Kasumi-1 (cell line): ENCODE data around the gene OTOL1.
"Not testable (repeated sequence)": the region's sequence is repeated elsewhere in the genome, so short reads cannot be mapped to it uniquely, and the experiment has no call there.

Source experiments
- DNase-seq, 2 experiments: peaks; one replicate each; lab custom pipeline; 2025; lab: John Stamatoyannopoulos, UW

OTOL1 gene

DNA sequence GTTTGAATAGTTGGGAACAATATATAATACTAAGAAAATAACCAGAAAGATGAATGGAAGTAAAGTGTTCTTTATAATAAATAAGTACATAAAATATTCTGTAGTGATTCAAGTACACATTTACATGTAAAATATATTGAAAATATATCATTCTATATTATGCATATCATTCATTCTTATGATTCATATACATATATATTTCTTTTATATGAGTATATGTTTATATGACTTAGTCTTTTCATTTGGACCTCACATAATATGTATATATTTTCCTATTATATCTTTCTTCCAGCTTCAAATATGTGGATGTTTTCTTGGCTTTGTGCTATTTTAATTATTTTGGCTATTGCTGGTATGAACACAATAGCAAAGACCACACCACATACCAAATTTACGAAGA, at the start of gene OTOL1:
TSS of gene OTOL1 (plus strand) at position 301 of the 400 bp plus-strand sequence. CDS start at position 301, 0 bp downstream.
- no peak for DNase-seq

GRCh38 chr3:161449785-161450184, 46.8 kb upstream of the OTOL1 start:
- DNase-seq: no peak

DNA sequence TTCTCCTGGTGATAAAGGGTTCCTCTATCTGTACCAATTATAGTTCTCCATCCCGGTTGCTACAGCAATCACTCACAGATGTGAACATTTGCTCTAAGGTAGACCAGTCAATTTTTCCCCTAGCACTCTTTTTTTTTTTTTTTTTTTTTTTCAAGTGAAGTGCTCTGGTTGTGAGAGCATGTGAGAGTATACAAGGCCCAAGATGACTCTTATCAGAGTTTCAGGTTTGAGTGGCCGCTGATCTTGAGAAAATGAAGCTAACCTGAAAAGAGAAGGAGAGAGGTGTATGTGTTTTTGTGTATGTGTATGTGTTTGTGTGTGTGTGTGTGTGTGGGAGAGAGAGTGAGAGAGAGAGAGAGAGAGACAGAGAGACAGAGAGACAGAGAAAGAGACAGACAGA, 44.4 kb upstream of the OTOL1 start:
- no peak for DNase-seq

DNA sequence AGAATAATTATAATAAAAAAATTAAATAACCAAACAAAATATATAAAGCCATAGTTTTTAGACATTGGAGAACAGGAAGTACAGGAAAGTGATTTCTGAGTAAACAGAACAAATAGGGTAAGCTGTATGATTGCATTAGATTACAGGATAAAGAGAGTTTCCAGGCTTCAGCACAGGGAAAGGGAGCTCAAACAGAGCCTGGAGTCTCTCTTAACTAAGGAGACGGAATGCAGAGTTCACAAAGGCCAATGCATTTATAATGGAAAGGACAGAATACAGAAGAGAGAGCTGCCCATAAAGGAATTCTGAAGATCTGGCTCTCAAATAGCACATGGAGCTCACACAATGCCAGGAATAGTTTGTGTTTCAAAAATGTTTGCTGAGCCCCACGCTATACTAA, 42.0 kb upstream of the OTOL1 start:
- DNase-seq: no peak

DNA sequence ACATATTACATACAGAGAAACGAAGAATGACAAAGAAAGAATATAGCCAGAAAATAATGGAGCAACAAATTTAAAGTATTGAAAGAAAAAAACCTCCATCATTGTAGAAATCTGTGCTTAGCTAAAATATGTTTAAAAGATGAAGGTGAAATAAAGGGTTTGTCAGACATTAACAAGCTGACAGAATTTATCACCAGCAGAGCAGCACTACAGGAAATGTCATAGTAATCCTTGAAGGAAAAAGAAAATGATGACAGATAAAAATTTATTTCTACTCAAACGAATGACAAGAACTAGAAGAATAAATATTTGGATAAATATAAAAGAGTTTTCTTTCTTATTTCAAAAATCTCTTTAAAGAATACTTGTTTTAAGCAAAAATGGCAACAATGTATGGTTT, 40.6 kb upstream of the OTOL1 start:
- no peak for DNase-seq

- no peak for DNase-seq
Measured at GRCh38 chr3:161462138-161462537, 34.5 kb upstream of the OTOL1 start.

- DNase-seq: no peak
Measured at GRCh38 chr3:161471211-161471610, 25.4 kb upstream of the OTOL1 start.

DNA sequence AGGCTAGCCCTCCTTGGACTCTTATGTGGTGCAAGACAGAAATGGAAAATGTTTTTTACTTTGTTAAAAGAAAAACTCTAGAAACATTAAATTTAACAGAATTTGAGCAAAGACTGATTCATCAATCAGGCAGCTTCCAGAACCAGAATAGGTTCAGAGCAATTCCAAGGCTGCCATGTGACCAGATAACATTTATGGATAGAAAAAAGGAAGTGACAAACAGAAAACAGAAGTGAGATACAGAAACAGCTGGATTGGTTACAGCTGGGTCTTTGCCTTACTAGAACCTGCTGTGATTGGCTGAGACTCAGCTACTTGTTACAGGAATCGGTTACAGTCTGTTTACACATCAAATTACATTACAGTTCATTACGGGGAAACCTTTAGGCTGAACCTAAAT, 22.5 kb upstream of the OTOL1 start:
- DNase-seq: peak; percentile 17 to 36

- no peak for DNase-seq
Measured at GRCh38 chr3:161474741-161475140, 21.9 kb upstream of the OTOL1 start.

DNA sequence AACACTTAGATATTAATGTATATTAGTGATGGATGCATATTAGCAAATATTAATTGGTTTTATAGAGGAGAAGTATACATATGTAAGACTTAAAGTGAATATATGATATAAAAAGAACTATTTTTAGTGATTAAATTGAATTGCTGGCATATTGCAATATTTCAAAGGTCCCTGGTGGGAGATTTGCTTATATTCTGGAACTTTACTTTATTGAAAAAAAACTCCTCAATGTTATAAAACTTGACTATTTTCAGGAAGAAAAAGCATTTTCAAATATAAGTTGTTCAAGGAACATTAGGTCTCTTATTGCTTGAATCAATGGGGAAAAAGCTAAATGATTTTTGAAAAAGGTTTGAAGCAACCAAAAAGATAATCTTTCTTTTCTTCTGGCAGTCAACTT, 21.4 kb upstream of the OTOL1 start:
- no peak for DNase-seq

- DNase-seq: no peak
Measured at GRCh38 chr3:161475905-161476304, 20.7 kb upstream of the OTOL1 start.

DNA sequence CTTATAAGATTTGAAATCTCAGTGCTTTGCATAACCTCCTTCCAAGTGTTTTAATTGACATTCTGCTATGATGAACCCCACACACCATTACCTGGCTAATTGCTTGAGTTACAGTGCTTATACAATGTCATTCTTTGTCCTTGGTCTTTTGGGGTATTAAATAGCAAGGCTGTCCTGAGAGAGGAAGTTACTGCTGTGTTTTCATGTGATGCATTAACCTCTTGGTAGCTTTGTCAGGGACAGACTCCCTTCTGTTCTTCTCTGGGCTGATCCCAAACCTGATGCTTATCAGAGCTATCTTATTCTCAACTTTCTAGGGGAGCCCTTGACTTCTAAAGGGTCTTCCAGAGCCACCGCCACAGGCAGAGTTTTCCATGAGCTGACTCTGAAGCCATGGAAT, 12.4 kb upstream of the OTOL1 start:
- DNase-seq: no peak

- DNase-seq: not testable (repeated sequence)
Measured at GRCh38 chr3:161488284-161488683, 8.3 kb upstream of the OTOL1 start.

DNA sequence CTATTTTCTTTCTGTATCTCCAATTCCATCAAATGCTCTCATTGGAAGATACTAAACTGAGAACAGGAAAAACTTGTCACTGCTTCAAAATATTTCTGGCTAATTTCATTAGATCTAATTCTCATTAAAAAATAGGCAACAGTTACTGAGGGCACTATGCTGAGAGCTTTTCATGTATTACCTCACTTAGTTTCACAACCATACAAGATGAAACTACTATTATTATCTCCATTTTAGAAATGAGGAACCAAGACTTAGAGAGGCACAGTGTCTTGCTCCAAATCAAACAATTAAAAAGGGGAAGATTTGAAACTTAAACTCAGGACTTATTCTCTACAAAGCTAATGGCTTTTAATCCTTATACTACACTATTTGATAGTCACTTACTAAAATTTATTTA, 7.2 kb upstream of the OTOL1 start:
- DNase-seq: peak; percentile 47 to 52

DNA sequence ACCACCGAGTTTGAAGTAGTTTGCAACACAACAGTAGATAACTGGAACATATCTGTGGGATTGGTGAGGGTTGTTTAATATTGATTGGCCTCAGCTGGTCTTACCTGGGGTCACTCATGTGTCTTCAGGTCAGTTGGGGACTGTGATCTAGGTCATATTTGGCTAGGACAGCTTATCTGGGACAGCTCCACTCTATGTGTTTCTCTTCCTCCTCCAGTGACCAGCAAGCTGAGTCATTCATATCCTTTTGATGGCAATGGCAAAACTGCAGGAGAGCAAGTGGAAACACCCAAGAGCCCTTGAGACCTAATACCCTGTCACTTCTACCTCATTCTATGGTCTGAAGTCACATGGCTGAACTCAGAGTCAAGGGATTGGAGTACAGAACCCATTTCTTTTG, 5.8 kb upstream of the OTOL1 start:
- DNase-seq: not testable (repeated sequence)

GRCh38 chr3:161498259-161498921, 1.8 kb downstream of the OTOL1 start:
- no peak for DNase-seq

GRCh38 chr3:161500068-161500796, 3.6 kb downstream of the OTOL1 start:
- no peak for DNase-seq

- DNase-seq: peak; percentile 37 to 40
Measured at GRCh38 chr3:161503271-161503670, 6.7 kb downstream of the OTOL1 start.

GRCh38 chr3:161508852-161509477, 12.4 kb downstream of the OTOL1 start:
- DNase-seq: peak; percentile 7 to 30

DNA sequence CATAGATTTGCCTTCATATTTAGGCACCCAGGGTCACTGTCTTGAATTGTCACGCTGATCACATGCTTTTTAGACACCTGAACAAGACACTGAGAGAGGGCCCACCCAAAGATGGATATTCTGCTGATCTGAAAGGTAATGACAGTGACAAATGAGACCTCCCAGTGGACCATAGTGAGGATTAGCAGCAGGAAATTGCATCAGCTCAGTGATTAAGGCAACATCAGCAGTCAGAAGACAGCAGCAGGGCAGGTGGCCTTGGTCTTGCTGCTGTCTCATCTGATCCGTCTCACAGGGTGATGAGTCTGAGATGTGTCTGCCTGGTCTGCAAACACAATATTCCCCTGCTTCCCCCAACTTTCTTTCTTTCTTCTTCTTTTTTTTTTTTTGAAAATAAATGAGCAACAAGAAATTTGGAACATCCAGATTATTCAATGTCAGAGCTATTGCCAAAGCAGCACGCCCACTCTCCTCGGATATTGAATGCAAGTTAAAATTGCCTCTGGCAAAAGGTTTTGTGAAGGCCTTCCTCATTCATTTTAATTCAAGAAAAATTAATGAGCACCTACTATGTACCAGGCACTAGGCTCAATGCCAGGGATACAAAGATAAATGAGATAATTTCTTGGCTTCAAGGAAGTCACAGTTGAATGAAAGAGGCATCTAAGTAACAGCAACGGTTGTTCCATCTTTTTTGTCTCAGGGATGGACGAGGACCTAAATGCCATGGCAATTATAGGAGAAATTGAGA, 14.1 kb downstream of the OTOL1 start:
- no peak for DNase-seq

- no peak for DNase-seq
Measured at GRCh38 chr3:161523916-161524315, 27.3 kb downstream of the OTOL1 start.

DNA sequence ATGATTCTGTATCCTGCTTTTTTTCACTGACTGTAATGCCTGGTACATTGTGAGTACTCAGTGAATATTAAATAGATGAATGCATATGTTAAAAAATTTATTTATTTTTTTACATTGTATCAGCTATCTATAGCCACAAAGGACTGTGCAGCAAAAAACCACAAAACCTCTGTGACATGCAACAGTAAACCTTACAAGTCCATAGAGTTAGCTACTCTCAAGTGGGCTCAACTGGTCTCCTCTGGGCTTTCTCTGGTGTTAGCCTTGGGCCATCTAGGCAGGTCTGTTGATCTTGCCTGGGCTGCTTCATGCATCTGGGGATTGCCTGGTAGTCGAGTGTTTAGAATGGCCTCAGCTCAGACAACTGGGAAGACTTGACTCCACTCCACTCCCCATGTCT, 35.3 kb downstream of the OTOL1 start:
- no peak for DNase-seq

GRCh38 chr3:161540594-161540993, 44.0 kb downstream of the OTOL1 start:
- DNase-seq: no peak
